ENCODE measurements around the gene MROH8. TPM values are rescaled to one million over a fixed set of nuclear protein-coding genes. Genes with fewer than 3 reads are reported as not detected.

MROH8 gene
- total and polyA plus RNA-seq, 2 experiments from 2014 or later = 0.63 to 0.68 TPM

GRCh38 chr20:37188787-37189186 is 9.4 kb upstream of the MROH8 start (continued):
- TF ChIP-seq, protein P1, sequence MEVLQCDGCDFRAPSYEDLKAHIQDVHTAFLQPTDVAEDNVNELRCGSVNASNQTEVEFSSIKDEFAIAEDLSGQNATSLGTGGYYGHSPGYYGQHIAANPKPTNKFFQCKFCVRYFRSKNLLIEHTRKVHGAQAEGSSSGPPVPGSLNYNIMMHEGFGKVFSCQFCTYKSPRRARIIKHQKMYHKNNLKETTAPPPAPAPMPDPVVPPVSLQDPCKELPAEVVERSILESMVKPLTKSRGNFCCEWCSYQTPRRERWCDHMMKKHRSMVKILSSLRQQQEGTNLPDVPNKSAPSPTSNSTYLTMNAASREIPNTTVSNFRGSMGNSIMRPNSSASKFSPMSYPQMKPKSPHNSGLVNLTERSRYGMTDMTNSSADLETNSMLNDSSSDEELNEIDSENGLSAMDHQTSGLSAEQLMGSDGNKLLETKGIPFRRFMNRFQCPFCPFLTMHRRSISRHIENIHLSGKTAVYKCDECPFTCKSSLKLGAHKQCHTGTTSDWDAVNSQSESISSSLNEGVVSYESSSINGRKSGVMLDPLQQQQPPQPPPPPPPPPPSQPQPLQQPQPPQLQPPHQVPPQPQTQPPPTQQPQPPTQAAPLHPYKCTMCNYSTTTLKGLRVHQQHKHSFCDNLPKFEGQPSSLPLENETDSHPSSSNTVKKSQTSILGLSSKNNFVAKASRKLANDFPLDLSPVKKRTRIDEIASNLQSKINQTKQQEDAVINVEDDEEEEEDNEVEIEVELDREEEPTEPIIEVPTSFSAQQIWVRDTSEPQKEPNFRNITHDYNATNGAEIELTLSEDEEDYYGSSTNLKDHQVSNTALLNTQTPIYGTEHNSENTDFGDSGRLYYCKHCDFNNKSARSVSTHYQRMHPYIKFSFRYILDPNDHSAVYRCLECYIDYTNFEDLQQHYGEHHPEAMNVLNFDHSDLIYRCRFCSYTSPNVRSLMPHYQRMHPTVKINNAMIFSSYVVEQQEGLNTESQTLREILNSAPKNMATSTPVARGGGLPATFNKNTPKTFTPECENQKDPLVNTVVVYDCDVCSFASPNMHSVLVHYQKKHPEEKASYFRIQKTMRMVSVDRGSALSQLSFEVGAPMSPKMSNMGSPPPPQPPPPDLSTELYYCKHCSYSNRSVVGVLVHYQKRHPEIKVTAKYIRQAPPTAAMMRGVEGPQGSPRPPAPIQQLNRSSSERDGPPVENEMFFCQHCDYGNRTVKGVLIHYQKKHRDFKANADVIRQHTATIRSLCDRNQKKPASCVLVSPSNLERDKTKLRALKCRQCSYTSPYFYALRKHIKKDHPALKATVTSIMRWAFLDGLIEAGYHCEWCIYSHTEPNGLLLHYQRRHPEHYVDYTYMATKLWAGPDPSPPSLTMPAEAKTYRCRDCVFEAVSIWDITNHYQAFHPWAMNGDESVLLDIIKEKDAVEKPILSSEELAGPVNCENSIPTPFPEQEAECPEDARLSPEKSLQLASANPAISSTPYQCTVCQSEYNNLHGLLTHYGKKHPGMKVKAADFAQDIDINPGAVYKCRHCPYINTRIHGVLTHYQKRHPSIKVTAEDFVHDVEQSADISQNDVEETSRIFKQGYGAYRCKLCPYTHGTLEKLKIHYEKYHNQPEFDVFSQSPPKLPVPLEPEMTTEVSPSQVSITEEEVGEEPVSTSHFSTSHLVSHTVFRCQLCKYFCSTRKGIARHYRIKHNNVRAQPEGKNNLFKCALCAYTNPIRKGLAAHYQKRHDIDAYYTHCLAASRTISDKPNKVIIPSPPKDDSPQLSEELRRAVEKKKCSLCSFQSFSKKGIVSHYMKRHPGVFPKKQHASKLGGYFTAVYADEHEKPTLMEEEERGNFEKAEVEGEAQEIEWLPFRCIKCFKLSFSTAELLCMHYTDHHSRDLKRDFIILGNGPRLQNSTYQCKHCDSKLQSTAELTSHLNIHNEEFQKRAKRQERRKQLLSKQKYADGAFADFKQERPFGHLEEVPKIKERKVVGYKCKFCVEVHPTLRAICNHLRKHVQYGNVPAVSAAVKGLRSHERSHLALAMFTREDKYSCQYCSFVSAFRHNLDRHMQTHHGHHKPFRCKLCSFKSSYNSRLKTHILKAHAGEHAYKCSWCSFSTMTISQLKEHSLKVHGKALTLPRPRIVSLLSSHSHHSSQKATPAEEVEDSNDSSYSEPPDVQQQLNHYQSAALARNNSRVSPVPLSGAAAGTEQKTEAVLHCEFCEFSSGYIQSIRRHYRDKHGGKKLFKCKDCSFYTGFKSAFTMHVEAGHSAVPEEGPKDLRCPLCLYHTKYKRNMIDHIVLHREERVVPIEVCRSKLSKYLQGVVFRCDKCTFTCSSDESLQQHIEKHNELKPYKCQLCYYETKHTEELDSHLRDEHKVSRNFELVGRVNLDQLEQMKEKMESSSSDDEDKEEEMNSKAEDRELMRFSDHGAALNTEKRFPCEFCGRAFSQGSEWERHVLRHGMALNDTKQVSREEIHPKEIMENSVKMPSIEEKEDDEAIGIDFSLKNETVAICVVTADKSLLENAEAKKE (CRISPR knock-in tag; IDR thresholded peaks at IDR 0.05) = no peak
- TF ChIP-seq POLR2AphosphoS5 (IDR thresholded peaks at IDR 0.05; ENCODE audit: low read depth) (no peak), NANOG (IDR thresholded peaks at IDR 0.05; ENCODE audit: borderline replicate concordance) (no peak), JUNB (IDR thresholded peaks at IDR 0.05; ENCODE audit: unreplicated experiment) (no peak), STAT1 (IDR thresholded peaks at IDR 0.05; ENCODE audit: unreplicated experiment) (no peak)

DNA sequence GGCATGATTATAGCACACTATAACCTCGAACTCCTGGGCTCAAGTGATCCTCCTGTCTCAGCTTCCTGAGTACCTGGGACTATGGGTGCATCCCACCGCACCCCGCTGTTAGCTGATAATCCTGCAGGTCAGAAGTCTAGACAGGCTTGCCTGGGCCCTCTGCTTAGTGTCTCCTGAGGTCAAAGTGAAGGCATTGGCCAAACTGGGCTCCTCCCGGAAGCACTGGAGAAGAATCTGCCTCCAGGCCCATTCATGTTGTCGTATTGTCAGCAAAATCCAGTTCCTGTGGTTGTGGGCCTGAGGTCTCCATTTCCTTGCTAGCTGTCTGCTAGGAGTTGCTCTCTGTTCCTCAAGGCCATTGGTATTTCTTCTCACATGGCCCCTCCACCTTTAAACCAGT is 6.3 kb upstream of the MROH8 start:
- H3K4me3 Mint-ChIP-seq = no peak overlapping the region
- peaks cover 86% of the 10 kb centered on the region for H4K20me1 ChIP-seq (replicated peaks; ENCODE audit: insufficient read depth)

More for the DNA sequence above, 6.3 kb upstream of the MROH8 start:
- Histone ChIP-seq H3K36me3 (ENCODE audit: insufficient read depth) (peaks cover 49% of the 10 kb centered on the region), H3K4me2 (no peak overlapping the region), H3K79me2 (replicated peaks; ENCODE audit: insufficient read depth) (peaks cover 96% of the 10 kb centered on the region), H3K9me2 (ENCODE audit: insufficient read depth) (no peaks in the 10 kb centered on the region), H3F3A (replicated peaks; ENCODE audit: low read depth) (no peaks in the 10 kb centered on the region; the same call in 1 of the 2 replicates), H2AFZ (no peak overlapping the region), H3K27me3 (ENCODE audit: insufficient read depth) (no peaks in the 10 kb centered on the region), H3K4me1 (ENCODE audit: insufficient read depth) (peaks cover 3% of the 10 kb centered on the region), H3K27ac (ENCODE audit: low read depth) (no peak overlapping the region), H3K4me3 (no peak overlapping the region)
- Mint-ChIP-seq H3K4me1 (peaks cover 7% of the 10 kb centered on the region), H3K27ac (no peak overlapping the region), H3K9me3 (no peaks in the 10 kb centered on the region), H3K36me3 (ENCODE audit: low read depth) (peaks cover 66% of the 10 kb centered on the region), H3K27me3 (ENCODE audit: insufficient read depth, low read depth, poor library complexity) (peaks cover 2% of the 10 kb centered on the region)
- no peak for ATAC-seq
- no peak for DNase-seq (ENCODE audit: low spot score)
- no peak for TF ChIP-seq NANOG (IDR thresholded peaks at IDR 0.05; ENCODE audit: borderline replicate concordance)
- no peak for TF ChIP-seq EZH2phosphoT487 (IDR thresholded peaks at IDR 0.05; ENCODE audit: unreplicated experiment)
- no peak for TF ChIP-seq POLR2AphosphoS5 (IDR thresholded peaks at IDR 0.05; ENCODE audit: low read depth)
- TF ChIP-seq ZNF331 (CRISPR knock-in tag; IDR thresholded peaks at IDR 0.05; ENCODE audit: low read depth) = no peak
- no peak for TF ChIP-seq JUNB (IDR thresholded peaks at IDR 0.05; ENCODE audit: unreplicated experiment)
- no peak for TF ChIP-seq CREB1 (CRISPR knock-in tag; IDR thresholded peaks at IDR 0.05; ENCODE audit: low read depth)
